Measurements from ENCODE around the gene KCTD4.

DNA sequence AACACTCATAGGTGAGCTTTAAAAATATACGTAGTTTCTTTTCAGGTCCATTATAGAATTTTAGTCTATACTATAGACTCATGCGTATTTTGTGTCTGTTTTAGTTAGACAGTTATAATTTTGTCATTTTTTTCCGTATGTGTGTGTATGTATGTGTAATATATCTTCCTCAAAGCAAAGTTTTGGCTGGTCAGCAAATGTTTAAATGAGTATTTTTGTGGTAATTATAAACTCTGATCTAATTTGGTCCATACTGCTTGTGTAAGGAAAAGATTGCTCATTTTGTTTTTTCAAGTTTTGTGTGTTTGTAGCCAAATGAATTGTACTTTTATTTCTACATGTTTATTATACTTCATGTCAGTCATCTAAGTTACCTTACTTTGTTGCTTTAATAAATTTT is 20.5 kb downstream of the KCTD4 start:
- no peak for TF ChIP-seq ZNF70 (CRISPR knock-in tag; IDR thresholded peaks at IDR 0.05)
- no peak for TF ChIP-seq ZNF8 (CRISPR knock-in tag; IDR thresholded peaks at IDR 0.05)
- TF ChIP-seq ZFP30 (CRISPR knock-in tag; IDR thresholded peaks at IDR 0.05), result no peak
- TF ChIP-seq RARB (CRISPR knock-in tag; IDR thresholded peaks at IDR 0.05), result no peak
- TF ChIP-seq PPARA (CRISPR knock-in tag; IDR thresholded peaks at IDR 0.05; ENCODE audit: borderline replicate concordance), result no peak
- TF ChIP-seq GLIS3 (CRISPR knock-in tag; IDR thresholded peaks at IDR 0.05), result no peak
- TF ChIP-seq CSDC2 (CRISPR knock-in tag; IDR thresholded peaks at IDR 0.05), result no peak
- TF ChIP-seq BACH2 (CRISPR knock-in tag; IDR thresholded peaks at IDR 0.05; ENCODE audit: borderline replicate concordance), result no peak
- no peak for TF ChIP-seq ARNTL (CRISPR knock-in tag; IDR thresholded peaks at IDR 0.05; ENCODE audit: borderline replicate concordance, low read depth)
- TF ChIP-seq, protein P1, sequence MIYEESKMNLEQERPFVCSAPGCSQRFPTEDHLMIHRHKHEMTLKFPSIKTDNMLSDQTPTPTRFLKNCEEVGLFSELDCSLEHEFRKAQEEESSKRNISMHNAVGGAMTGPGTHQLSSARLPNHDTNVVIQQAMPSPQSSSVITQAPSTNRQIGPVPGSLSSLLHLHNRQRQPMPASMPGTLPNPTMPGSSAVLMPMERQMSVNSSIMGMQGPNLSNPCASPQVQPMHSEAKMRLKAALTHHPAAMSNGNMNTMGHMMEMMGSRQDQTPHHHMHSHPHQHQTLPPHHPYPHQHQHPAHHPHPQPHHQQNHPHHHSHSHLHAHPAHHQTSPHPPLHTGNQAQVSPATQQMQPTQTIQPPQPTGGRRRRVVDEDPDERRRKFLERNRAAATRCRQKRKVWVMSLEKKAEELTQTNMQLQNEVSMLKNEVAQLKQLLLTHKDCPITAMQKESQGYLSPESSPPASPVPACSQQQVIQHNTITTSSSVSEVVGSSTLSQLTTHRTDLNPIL (CRISPR knock-in tag; IDR thresholded peaks at IDR 0.05; ENCODE audit: low read depth), result no peak
- no peak for TF ChIP-seq TOX (CRISPR knock-in tag; IDR thresholded peaks at IDR 0.05; ENCODE audit: borderline replicate concordance)

Measured in SK-N-SH treated with all-trans-retinoic acid at 6 μM for 48 hours (cell line).